LNCAP (cell line): ENCODE results near the gene CCDC116.

ENCODE experiments used
- CTCF ChIP-seq: fragments of 450-650 bp; IDR thresholded peaks from 2 replicates; pipeline ENCODE4 v1.5.1; 2017; ENCODE audit warnings: mild to moderate bottlenecking

The CCDC116 gene

DNA sequence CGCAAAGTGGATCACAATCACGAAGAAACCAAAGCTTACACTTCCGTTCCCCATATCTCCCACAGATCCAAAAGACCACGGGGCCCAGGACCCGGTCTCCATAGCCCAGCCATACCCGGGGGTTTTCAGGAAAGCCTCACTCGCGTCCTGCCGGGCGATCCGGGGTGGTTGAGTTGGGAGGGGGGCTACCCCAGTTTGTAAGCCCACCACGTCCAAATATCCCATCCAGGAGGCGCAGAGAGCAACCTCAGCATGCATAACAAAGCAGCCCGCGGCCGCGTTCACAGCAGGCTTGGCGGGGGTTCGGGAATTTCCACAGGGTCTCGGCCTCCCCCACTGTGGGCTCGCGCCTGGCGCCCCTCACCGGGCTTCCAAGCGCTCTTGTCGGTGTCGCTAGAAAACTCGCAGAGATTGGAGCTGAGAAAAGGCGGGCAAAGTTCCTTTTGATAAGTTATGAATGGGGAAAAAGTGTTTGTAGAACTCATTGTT is 19.0 kb downstream of the CCDC116 start:
- no peak for TF ChIP-seq CTCF

GRCh38 chr22:21652010-21652546 is 19.5 kb downstream of the CCDC116 start:
- TF ChIP-seq CTCF: no peak

DNA sequence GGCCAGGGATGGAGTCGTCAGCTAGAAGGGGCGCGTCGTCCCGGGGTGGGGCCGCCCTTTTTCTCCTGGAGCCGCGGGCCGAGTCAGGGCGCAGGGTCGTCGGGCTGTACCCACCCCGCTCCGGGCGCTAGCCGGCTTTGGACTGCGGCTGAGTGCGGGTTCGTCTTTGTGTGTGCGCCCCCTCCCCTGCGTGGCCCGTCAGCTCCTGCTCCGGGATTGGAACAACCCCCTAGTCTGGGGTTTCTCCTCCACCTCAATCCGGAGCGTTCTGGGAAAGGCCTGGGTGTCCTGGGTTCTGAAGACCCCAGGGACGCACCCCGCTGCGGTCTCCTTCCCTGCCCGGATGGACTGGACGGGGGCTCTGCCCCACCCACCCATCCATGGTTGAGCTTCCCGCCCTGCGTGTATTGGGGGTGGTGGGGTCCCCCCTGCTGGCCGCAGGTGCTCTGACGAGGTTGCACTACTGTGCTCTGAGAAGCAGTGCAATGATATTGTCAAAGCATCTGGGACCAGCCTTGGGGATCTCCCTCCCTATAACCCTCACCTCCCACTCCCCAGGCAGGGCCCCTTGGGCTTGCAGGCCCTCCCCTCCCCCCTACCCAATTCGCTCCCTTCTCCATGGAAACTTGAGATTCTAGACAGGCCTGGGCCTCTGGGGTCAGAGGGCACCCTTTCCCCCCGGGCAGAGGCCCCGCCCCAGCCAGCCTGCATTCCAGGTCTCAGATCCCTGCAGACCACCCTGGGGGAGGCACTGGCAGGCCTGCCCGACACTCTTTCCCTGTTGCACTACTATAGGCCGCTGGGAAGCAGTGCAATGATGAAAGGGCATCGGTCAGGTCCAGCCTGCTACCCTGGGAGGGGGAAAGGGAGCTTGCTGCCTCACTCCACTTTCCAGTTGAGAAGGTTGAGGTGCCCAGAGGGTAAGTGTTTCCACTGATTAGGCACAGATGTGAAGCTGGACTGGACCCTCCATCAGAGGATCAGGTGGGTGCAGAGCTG is 20.3 kb downstream of the CCDC116 start:
- TF ChIP-seq CTCF: no peak

- no peak for TF ChIP-seq CTCF
Measured at GRCh38 chr22:21657020-21657359, 24.4 kb downstream of the CCDC116 start.

GRCh38 chr22:21657360-21658032 is 24.9 kb downstream of the CCDC116 start:
- no peak; the same call in 1 of the 2 replicates for TF ChIP-seq CTCF

- TF ChIP-seq CTCF: no peak
Measured at GRCh38 chr22:21659864-21660525, 27.4 kb downstream of the CCDC116 start.

- no peak for TF ChIP-seq CTCF
Measured at GRCh38 chr22:21660904-21661303, 28.3 kb downstream of the CCDC116 start.
